Measurements from ENCODE around the gene NOTCH2NLA.
"Not testable (repeated sequence)": the region's sequence is repeated elsewhere in the genome, so short reads cannot be mapped to it uniquely, and the experiment has no call there.

Gene NOTCH2NLA

DNA sequence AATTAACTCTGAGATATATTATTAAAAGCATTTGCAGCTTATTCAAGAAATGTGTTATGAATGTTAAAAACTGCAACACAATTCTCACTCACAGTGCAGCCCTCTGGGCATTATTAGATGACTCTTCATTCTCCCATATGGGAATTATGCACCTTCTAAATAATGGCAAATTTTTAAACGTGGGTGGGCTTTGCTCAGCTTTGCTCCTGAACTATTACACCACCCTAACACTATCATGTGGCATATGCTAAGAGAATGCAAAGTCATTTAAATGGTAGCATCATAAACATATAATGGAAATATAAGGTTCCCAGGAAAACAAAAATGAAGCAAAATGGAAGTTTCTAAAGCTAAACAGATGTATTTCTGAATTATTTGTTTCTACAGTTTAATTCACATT lies 61.5 kb downstream of the NOTCH2NLA start:
- DNase-seq (ENCODE audit: low read depth in 2 of 2): not testable (repeated sequence)

DNA sequence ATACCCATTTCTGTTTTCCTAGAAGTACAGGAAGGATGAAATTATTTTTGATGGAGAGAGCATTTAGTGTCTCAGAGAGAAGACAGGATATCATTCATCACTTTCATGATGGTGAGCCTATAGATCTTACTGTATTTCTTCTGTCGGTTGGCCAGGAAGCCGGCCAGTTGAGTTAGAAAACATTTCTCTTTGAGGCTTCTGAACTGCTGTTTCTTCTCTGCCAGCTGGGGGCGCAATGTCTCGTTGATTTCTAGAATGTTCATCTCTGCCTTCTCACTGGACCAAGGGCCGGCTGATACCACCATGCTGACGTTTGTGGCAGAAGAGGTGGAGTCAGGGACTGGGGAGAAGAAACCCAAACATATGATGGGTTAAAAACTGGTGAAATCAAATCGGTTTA lies 84.4 kb downstream of the NOTCH2NLA start, which contains the start of gene NBPF10:
Gene NBPF10 (minus strand): TSS at position 340 of the 400 bp plus-strand sequence. CDS start 35 bp downstream, at position 305.
- not testable (repeated sequence) for DNase-seq (ENCODE audit: low read depth in 2 of 2)
